Peyer's patch (tissue), 4 donors: ENCODE measurements around the gene KCNT1.

ENCODE experiments used
- CTCF ChIP-seq, 6 experiments: fragments of 450-650 bp in 4 of 6; fragments of 200-600 bp in 2 of 6; sonication (generic) in 1 of 6; IDR thresholded peaks; one replicate each; pipeline ENCODE4 v1.5.1; 2017 to 2019; ENCODE audit warnings: antibody characterized with exemption in 6 of 6, mild to moderate bottlenecking in 3 of 6, moderate library complexity in 1 of 6
- POLR2A ChIP-seq, 2 donors: fragments of 450-650 bp; IDR thresholded peaks; one replicate each; pipeline ENCODE4 v1.5.1; 2017; ENCODE audit warnings: antibody characterized with exemption in 2 of 2, mild to moderate bottlenecking in 2 of 2, moderate library complexity in 2 of 2

GRCh38 chr9:135727257-135727875 lies 25.4 kb downstream of the KCNT1 start:
- TF ChIP-seq CTCF (IDR thresholded peaks at IDR 0.05) (no peak), POLR2A (IDR thresholded peaks at IDR 0.05) (no peak)
